22Rv1 (cell line): Measurements from ENCODE around the gene IL17RA.

Experiments used
- ZFX ChIP-seq: fragments of 450-650 bp; IDR thresholded peaks from 2 replicates; pipeline ENCODE4 v1.6.1; 2017; ENCODE audit warnings: antibody characterized with exemption, borderline replicate concordance
- TF ChIP-seq, protein P1 (sequence below): fragments of 450-650 bp; IDR thresholded peaks from 2 replicates; pipeline ENCODE4 v1.5.1; 2017; ENCODE audit warnings: mild to moderate bottlenecking

DNA sequence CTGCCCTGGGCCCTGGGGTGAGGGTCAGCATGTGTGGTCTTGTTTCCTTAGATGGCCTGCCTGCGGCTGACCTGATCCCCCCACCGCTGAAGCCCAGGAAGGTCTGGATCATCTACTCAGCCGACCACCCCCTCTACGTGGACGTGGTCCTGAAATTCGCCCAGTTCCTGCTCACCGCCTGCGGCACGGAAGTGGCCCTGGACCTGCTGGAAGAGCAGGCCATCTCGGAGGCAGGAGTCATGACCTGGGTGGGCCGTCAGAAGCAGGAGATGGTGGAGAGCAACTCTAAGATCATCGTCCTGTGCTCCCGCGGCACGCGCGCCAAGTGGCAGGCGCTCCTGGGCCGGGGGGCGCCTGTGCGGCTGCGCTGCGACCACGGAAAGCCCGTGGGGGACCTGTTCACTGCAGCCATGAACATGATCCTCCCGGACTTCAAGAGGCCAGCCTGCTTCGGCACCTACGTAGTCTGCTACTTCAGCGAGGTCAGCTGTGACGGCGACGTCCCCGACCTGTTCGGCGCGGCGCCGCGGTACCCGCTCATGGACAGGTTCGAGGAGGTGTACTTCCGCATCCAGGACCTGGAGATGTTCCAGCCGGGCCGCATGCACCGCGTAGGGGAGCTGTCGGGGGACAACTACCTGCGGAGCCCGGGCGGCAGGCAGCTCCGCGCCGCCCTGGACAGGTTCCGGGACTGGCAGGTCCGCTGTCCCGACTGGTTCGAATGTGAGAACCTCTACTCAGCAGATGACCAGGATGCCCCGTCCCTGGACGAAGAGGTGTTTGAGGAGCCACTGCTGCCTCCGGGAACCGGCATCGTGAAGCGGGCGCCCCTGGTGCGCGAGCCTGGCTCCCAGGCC is 23.7 kb downstream of the IL17RA start:
- TF ChIP-seq, protein P1, sequence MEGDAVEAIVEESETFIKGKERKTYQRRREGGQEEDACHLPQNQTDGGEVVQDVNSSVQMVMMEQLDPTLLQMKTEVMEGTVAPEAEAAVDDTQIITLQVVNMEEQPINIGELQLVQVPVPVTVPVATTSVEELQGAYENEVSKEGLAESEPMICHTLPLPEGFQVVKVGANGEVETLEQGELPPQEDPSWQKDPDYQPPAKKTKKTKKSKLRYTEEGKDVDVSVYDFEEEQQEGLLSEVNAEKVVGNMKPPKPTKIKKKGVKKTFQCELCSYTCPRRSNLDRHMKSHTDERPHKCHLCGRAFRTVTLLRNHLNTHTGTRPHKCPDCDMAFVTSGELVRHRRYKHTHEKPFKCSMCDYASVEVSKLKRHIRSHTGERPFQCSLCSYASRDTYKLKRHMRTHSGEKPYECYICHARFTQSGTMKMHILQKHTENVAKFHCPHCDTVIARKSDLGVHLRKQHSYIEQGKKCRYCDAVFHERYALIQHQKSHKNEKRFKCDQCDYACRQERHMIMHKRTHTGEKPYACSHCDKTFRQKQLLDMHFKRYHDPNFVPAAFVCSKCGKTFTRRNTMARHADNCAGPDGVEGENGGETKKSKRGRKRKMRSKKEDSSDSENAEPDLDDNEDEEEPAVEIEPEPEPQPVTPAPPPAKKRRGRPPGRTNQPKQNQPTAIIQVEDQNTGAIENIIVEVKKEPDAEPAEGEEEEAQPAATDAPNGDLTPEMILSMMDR = no peak
- TF ChIP-seq ZFX = no peak
